Lower leg skin (tissue), 3 donors: ENCODE data around the gene PPARG.

ENCODE experiments used
- CTCF ChIP-seq, 3 donors: fragments of 450-650 bp; IDR thresholded peaks; one replicate each; pipeline ENCODE4 v1.5.1; 2016; ENCODE audit warnings: antibody characterized with exemption in 3 of 3, mild to moderate bottlenecking in 3 of 3, moderate library complexity in 2 of 3
- POLR2A ChIP-seq, 2 donors: fragments of 450-650 bp; IDR thresholded peaks; one replicate each; pipeline ENCODE4 v1.6.1; 2016 to 2017; ENCODE audit warnings: antibody characterized with exemption in 2 of 2, mild to moderate bottlenecking in 1 of 2, moderate library complexity in 1 of 2

GRCh38 chr3:12352253-12352652 lies 63.4 kb downstream of the PPARG start:
- no peak for TF ChIP-seq CTCF (IDR thresholded peaks at IDR 0.05)
- TF ChIP-seq POLR2A (IDR thresholded peaks at IDR 0.05) = no peak
